IPS-18c (cell line): ENCODE results near the gene MUC2.

ENCODE experiments used
- H3K4me3 ChIP-seq: 2 replicates; pipeline ENCODE4 v1.7.0; 2013; ENCODE audit warnings: low read depth, mild to moderate bottlenecking, low read length, moderate library complexity; ENCODE audit not compliant: insufficient read depth
- H3K9me3 ChIP-seq: one replicate; pipeline ENCODE4 v1.6.1; 2013; ENCODE audit warnings: mild to moderate bottlenecking, low read length, moderate library complexity; ENCODE audit not compliant: control insufficient read depth, insufficient read depth

Gene MUC2

DNA sequence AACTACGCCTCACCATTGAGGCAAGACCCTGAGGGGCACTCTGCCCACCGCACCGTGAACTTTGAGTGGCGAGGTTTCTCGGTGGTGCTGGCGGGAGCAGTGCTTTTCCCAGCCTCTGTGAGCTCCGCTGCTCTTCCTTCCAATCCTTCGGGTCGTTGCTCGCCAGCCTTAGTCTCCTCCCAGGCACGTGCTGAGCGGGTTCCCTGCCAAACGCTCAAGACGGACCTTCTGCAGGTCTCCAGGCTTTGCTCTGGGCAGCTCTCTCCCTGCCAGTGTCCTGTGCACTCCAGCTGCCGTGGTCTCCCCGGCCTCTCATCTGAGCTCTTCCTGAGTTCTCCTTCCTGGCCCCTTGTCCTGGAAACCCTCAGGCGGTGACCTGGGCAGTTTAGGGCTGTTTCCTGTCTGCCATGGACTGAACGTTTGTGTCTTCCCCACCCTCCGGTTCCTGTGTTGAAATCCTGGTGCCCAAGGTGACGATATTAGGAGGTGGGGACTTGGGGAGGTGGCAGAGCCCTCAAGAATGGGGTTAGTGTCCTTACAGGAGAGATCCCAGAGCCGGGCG is 27.0 kb upstream of the MUC2 start:
- H3K4me3 ChIP-seq: no peak overlapping the region
- H3K9me3 ChIP-seq: no peaks in the 10 kb centered on the region

GRCh38 chr11:1048375-1049070 is 26.2 kb upstream of the MUC2 start:
- H3K4me3 ChIP-seq: no peak overlapping the region
- no peaks in the 10 kb centered on the region for H3K9me3 ChIP-seq

DNA sequence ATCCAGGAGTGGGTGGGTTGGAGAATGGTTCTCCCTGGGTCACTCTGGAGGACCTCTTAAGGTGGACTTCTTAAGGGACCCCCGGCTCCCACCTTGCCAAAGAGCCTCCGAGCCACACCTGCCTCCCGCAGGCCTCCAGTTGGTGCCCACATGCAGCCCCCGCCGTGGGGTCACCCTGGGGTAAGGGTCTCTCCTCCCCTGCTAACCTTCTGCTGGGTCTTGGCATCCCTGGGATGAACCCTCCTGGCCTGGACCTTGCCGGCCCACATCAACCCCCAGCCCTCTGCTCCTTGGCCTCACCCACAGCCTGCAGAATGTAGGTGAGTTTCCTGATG is 25.6 kb upstream of the MUC2 start:
- no peak overlapping the region for H3K4me3 ChIP-seq
- H3K9me3 ChIP-seq: no peaks in the 10 kb centered on the region

DNA sequence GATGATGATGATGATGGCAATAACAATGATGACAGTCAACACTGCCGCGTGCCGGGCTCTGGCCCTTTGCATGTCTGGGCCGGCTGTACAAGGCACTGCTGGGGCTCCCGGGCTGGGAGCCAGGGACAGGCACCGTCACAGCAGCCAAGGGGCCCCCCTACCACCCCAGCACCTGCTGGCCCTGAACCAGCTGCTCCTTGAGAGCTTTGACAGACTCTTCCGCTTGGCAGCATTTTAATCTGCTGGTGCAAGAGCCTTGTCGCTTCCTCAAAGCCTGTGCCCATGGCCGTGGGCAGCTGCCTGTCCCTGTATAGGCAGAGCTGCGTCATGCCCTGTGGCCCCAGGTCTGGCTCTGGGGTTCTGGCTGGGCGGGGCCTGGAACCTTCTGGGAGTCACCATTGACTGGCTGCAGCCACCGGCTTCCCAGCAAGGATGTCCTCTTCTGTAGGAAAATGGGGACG is 25.2 kb upstream of the MUC2 start:
- no peaks in the 10 kb centered on the region for H3K9me3 ChIP-seq
- H3K4me3 ChIP-seq: no peak overlapping the region

DNA sequence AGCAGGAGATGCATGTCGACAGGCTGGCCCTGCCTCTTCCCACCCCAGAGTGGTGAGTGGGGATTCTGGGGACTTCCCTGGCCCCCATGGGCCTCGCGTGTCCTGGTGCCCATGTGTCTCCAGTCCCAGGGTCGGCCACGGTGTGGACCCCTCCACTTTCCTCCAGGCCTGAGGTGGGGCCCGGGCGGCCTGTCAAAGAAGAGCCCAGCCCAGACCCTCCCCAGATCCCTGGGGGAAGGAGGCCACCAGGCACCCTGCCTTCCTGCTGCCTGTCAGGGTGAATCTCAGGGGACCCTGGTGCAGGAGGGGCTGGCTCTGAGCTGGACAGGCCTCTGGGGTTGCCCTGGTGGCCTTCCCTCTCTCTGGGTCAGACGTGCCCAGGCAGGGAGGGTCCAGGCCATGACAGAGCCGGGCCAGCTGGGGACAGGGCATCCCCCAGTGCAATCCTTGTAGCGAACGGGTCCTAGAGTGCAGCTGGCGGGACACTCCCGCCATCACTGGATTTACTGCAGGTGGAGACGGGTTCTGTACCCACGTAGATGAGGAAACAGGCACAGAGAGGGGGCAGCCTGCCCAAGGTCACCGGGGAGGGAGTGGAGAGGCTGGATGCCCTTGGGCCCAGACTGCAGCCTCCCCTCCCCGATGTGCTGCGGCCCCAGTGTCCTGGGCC is 24.6 kb upstream of the MUC2 start:
- Histone ChIP-seq H3K4me3 (no peak overlapping the region), H3K9me3 (no peaks in the 10 kb centered on the region)

- Histone ChIP-seq H3K4me3 (no peak overlapping the region), H3K9me3 (no peaks in the 10 kb centered on the region)
These were observed 23.9 kb upstream of the MUC2 start for GRCh38 chr11:1050581-1051355.

DNA sequence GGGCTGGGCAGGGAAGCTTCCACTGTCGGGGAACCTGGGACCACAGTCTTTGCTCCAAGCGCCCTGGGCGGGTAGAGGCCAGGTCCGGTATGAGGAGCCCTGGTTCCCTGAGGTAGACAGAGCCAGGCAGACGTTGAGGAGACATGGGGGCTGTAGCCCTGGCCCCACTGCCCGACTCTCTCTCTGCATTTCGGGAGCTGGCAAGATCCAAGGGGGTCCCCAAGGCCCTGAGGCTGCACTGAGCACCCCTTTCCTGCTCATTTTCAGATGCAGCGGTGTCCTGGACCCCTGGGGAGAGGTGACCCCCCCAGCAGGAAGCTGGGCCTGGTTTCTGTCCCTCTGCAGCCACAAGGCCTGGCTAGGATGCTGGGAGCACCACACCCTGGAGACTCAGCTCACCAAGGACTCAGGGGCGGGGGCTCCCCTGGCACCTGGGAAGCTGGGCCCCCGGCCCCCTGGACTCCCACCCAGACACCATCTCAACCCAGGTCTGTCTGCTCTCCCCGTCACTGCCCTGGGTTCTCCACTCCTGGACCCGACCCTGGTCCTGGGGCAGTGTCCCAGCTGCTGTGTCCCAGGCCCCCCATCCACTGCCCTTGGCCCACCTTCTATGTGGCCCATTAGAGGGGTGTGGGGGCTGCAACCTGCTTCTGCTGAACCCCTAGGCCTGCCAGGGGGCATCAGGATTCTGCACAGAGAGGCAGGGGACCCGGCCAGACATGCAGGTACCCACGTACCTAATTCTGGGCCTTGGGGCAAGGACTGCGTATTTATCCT is 23.1 kb upstream of the MUC2 start:
- Histone ChIP-seq H3K4me3 (no peak overlapping the region), H3K9me3 (no peaks in the 10 kb centered on the region)

DNA sequence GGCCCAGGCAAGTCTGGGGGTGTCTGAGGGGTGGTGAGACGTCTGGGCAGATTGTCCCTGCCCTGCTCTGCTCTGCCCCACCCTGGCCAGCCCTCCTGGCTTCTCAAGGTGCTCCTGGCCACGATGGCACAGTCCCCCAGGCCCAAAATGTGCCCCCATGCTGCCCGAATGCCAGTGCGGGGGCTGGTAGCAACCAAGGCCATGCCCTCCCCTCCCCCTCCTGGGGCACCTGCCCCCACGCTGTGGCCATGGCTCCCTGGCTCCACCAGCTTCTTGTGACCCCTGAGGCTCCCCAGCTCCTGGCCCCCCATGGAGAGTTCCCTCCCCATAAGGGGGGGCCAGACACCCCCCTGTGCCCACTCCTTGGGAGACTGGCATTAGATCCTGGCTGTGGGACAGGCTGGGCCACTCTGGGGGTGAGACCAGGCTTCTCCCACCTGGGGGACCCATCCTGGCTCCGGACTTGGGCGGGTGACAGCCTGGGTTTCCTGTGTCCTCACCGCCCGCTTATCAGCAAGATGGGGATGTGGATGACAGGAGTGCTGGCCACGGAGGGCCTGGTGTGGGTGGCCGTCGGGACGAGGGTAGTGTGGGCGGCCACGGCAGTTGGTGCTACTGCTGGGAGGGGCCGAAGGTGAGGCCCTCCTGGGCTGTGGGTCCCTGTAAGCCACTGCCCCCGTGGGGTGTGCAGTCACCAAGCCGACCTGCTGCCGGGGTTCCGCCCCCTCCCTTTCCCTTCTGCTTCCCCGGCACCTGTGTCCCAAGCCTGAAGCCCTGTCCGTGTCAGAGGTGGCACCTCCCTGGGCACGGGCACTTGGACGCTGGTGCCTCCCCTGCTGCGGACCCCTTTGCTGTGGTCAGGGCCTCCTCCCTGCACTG is 22.3 kb upstream of the MUC2 start:
- no peak overlapping the region for H3K4me3 ChIP-seq
- no peaks in the 10 kb centered on the region for H3K9me3 ChIP-seq

DNA sequence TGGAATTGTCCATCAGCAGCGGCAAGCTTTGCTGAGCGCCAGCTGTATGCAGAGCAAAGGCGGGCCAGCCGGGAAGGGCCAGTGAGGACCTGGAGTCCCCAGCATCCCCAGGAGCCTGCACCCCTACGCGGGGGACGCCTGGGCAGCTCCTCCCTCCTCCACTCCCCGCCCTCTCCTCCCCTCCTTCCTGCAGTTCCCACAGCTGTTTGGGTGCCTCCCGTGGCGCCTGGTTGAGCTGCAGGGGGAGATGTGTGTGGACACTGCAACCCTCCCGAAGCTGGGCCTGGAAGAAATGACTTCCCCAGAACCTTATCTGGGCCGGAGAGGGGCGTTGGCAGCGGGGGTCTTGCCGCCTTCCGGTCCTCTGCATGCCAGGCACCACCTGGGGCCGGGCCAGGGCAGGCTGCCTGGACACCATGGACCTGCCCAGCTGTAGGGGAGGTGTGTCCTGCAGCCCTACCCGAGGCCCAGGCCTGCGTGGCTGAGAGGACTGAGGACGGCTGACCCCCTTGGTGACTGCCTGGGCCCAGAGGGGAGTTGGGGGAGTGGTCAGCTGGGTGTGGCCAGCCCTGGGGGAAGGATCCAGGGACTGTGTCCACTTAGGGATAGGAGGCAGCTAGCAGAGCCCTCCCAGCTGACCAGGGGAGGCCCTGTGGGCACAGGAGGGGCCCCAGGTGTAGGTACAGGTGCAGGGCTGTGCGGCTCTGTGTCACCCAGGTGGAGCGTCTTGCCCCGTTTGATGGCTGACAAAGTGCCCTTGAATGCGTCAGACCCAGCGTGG is 21.4 kb upstream of the MUC2 start:
- H3K4me3 ChIP-seq: no peak overlapping the region
- no peaks in the 10 kb centered on the region for H3K9me3 ChIP-seq

DNA sequence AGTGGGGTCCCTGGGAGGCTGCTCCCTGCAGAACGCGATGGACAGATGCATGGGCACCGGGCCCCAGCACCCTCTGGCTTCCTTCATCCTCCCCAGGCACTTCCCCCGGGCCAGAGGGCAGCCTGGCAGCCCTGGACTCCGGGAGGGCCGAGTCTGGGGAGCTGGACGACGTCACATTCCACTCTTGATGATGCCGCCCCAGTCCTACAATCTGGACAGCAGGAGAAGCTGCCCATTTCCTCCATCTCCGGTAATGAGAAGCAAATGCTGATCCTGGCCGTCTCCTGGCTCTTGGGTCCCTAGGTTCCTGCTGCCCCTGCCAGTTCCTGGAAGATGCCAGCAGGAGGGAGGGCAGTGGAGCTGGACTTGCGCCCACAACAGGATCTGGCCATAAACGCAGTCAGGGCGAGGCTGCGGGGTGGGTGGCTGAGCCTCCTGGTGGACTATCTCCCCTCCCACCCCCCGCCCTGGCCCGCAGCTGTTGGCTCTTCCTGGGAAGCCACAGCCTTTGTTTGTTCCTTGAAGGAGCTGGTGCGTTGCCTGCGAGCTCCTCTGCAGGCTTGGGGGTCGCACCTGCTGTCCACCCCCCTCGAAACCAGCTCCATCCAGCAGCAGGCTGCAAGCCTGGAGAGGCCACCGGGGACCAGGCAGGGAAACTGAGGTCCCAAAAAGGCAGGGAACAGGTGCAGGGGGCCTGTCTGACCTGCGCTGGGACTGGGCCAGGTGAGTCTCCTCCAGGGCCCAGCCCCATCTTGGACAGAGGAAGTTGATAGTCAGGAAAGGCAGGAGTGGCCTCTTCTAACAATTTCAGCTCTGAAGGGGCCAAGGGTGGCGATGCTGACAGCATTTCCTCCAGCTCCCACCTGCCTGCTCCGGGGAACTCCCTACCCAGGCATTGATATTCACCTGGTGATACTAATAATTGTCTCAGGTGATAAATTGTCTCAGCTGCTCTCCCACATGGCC is 20.2 kb upstream of the MUC2 start:
- H3K4me3 ChIP-seq: no peak overlapping the region
- no peaks in the 10 kb centered on the region for H3K9me3 ChIP-seq

DNA sequence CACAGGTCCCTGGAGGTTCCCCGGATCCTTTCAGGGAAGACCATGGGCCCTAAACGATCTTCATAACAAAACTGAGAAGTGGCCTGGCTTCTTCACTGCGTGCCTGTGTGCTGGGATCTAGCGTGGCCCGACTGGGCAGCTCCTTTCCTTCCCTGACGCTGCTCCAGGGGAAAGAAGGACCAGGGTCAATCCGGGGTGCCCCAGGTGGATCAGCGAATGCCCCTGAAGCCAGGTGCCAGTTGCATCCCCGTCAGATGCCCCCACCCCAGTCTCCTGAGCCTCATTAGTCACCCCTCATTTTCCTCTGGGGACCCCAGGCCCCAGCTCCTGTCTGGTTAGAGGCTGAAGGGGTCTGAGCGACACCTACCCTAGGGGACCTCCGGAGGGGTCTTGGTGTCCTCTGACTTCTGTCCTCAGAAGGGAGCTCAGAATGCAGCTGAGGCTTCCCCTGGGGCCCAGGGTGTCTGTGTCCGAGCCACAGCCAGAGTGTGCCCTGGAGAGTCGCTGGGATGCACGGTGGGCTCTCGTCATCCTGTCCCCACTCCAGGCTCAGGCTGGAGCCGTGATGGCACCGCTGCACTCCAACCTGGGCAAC is 19.5 kb upstream of the MUC2 start:
- no peaks in the 10 kb centered on the region for H3K9me3 ChIP-seq
- H3K4me3 ChIP-seq: no peak overlapping the region

DNA sequence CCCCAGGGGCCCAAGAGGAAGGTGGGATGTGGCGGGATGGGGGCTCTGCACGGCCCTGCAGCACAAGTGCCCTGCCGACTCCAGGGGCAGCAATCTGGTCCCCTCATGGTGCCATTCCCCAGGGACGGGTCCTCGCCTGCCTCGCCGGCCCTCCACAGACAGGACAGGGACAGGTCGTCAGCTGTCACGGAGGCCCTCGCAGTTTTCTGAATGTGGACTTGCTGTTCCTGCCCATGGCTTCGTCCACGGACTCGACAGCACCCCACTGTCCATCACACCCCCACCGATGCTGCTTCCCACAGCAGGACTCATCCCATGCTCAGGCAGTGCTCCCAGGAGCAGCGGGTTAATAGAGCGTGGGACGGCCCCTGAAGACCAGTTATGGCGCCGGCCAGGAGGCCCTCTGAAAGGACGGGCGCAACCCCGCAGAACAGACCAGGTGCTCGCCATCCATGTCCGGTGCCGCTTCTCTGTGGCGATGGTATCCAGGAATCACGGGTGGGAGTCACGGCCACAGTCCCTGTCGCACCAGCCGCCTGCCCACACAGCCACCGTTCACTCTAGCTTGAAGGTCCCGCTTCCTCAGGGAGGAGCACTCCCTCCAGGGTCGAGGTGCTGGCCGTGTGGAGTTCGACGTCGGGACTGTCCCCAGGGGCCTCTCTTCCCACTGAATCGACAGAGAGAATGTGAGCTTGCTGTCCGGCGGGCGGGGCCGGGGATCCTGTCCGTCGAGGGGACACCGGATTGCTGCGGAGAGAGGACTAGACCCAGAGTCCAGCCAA is 18.5 kb upstream of the MUC2 start:
- H3K9me3 ChIP-seq: no peaks in the 10 kb centered on the region
- H3K4me3 ChIP-seq: no peak overlapping the region

DNA sequence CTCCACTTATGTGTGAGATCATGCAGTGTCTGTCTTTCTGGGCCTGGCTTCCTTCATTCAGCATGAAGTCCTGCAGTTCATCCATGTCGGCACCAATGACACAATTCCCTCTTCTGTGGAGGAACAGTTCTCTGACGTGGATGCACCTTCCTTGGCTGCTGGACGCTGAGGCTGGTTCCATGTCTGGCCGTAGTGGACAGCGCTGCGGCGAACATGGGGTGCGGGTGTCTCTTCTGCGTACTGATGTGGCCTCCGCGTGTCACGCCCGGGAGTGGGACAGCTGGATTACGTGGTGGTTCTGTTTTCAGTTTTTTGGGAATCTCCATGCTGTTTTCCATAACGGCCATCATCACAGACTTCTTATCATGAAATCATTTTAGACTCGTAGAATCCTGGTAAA is 16.9 kb upstream of the MUC2 start:
- H3K9me3 ChIP-seq: no peaks in the 10 kb centered on the region
- H3K4me3 ChIP-seq: no peak overlapping the region

DNA sequence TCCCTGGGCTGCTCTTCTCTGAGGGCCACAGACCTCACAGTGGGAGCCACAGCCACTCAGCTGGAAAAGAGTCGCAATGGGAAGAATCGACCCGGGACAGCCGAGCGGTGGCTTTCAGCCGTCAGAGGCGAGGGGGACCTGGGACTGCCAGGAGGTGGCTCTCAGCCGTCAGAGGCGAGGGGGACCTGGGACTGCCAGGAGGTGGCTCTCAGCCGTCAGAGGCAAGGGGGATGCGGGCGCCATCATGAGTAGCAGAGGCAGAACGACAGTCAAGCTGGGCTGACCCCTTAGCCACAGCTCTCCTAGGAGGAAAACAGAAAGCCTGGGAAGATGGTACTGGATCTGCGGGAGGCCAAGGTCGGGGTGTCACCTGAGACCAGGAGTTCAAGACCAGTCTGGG is 14.9 kb upstream of the MUC2 start:
- Histone ChIP-seq H3K4me3 (no peak overlapping the region), H3K9me3 (no peaks in the 10 kb centered on the region)
